HepG2 (cell line): ENCODE measurements around the gene ZBTB8OS. TPM values are rescaled to one million over a fixed set of nuclear protein-coding genes. Genes with fewer than 3 reads are reported as not detected.
A peak's percentile ranks its signal among the peaks of the same experiment; 100 is the strongest.

Experiments used
- ATF4 ChIP-seq, 2 experiments: fragments of 450-650 bp in 1 of 2; sonication (generic) in 1 of 2; formaldehyde crosslinking; IDR thresholded peaks; 2 replicates each; pipeline versions ENCODE4 v1.5.0 to v1.8.0; 2020 to 2022; ENCODE audit warnings: mild to moderate bottlenecking in 1 of 2, missing genetic modification reagents in 1 of 2
- BHLHE40 ChIP-seq: IDR thresholded peaks from 2 replicates; pipeline ENCODE4 v1.6.1; 2011; ENCODE audit warnings: low read length, improper control_type of control experiment
- DBP ChIP-seq: sonication (generic); formaldehyde crosslinking; IDR thresholded peaks from 2 replicates; pipeline ENCODE4 v1.4.0; 2020; ENCODE audit warnings: missing genetic modification reagents; ENCODE audit errors: not compliant biosample characterization
- IKZF4 ChIP-seq: sonication (generic); formaldehyde crosslinking; IDR thresholded peaks from 2 replicates; pipeline ENCODE4 v1.5.1; 2020; ENCODE audit warnings: borderline replicate concordance, mild to moderate bottlenecking, low read depth, missing genetic modification reagents; ENCODE audit errors: not compliant biosample characterization
- NR2F1 ChIP-seq, 2 experiments: fragments of 450-650 bp in 1 of 2; formaldehyde crosslinking in 1 of 2; IDR thresholded peaks; 2 replicates each; pipeline versions ENCODE4 v1.5.0 to v1.6.1; 2016 to 2020; ENCODE audit warnings: mild to moderate bottlenecking in 1 of 2, missing compliant biosample characterization in 1 of 2, missing genetic modification reagents in 1 of 2, moderate library complexity in 1 of 2
- POLR2A ChIP-seq, 2 experiments: IDR thresholded peaks; 2 replicates each; pipeline ENCODE4 v1.6.1; 2011; ENCODE audit warnings: low read depth in 2 of 2, low read length in 2 of 2, mild to moderate bottlenecking in 1 of 2, moderate library complexity in 1 of 2; ENCODE audit not compliant: insufficient read depth in 1 of 2
- STAG1 ChIP-seq: sonication (generic); formaldehyde crosslinking; IDR thresholded peaks from 2 replicates; pipeline ENCODE4 v1.4.0; 2020; ENCODE audit warnings: missing genetic modification reagents
- TP53 ChIP-seq: sonication (generic); formaldehyde crosslinking; conservative IDR thresholded peaks from 2 replicates; pipeline ENCODE4 v1.4.0; 2020; ENCODE audit warnings: missing genetic modification reagents
- ZBTB43 ChIP-seq: sonication (generic); formaldehyde crosslinking; conservative IDR thresholded peaks from 2 replicates; pipeline ENCODE4 v1.4.0; 2020; ENCODE audit warnings: missing genetic modification reagents
- ZNF382 ChIP-seq: sonication (generic); formaldehyde crosslinking; IDR thresholded peaks from 2 replicates; pipeline ENCODE4 v1.5.0; 2020; ENCODE audit warnings: missing genetic modification reagents, mild to moderate bottlenecking, borderline replicate concordance
- ZNF792 ChIP-seq: IDR thresholded peaks from 2 replicates; pipeline ENCODE4 v1.6.1; 2016
- ZNF878 ChIP-seq: sonication (generic); formaldehyde crosslinking; IDR thresholded peaks from 2 replicates; pipeline ENCODE4 v1.8.1; 2023; ENCODE audit warnings: mild to moderate bottlenecking, missing genetic modification reagents, moderate library complexity
- polyA plus RNA-seq, 8 experiments: library from polyadenylated mRNA; depleted of rRNA in 3 of 8; stranded (reverse) in 7 of 8; unstranded in 1 of 8; fragments of >200 nt; fragmentation: Illumina TruSeq in 4 of 8; extraction: Trizol in 4 of 8; gene quantifications; 2 replicates each; pipeline versions ENCODE4 v1.2.1 to v1.2.3, GENCODE V29; 2011 to 2016; ENCODE audit warnings: low read depth in 4 of 8, missing spikeins in 1 of 8, mixed read lengths in 1 of 8; ENCODE audit not compliant: insufficient read depth in 1 of 8
- total RNA-seq, 5 experiments: library from RNA; depleted of rRNA; stranded (reverse); fragments of >200 nt; fragmentation: Illumina TruSeq; extraction: Trizol; gene quantifications; 2 replicates each; pipeline ENCODE4 v1.2.3, GENCODE V29; 2016; ENCODE audit warnings: low read depth in 1 of 5
- TF ChIP-seq, protein P1 (sequence below): sonication (generic); formaldehyde crosslinking; IDR thresholded peaks from 2 replicates; pipeline ENCODE4 v1.4.0; 2020; ENCODE audit warnings: mild to moderate bottlenecking, missing genetic modification reagents, borderline replicate concordance
- TF ChIP-seq, protein P2 (sequence below): IDR thresholded peaks from 2 replicates; pipeline ENCODE4 v1.6.1; 2016; ENCODE audit warnings: missing compliant biosample characterization, missing genetic modification reagents, borderline replicate concordance
- TF ChIP-seq, protein P3 (sequence below): sonication (generic); formaldehyde crosslinking; IDR thresholded peaks from 2 replicates; pipeline ENCODE4 v1.4.0; 2020; ENCODE audit warnings: missing genetic modification reagents

Gene ZBTB8OS
- total and polyA plus RNA-seq, 2 of the 13 experiments (the other 11 are each of a cell fraction or from before 2014, with no cell fraction given), result 57.7 to 84.8 TPM

- TF ChIP-seq, protein P1, sequence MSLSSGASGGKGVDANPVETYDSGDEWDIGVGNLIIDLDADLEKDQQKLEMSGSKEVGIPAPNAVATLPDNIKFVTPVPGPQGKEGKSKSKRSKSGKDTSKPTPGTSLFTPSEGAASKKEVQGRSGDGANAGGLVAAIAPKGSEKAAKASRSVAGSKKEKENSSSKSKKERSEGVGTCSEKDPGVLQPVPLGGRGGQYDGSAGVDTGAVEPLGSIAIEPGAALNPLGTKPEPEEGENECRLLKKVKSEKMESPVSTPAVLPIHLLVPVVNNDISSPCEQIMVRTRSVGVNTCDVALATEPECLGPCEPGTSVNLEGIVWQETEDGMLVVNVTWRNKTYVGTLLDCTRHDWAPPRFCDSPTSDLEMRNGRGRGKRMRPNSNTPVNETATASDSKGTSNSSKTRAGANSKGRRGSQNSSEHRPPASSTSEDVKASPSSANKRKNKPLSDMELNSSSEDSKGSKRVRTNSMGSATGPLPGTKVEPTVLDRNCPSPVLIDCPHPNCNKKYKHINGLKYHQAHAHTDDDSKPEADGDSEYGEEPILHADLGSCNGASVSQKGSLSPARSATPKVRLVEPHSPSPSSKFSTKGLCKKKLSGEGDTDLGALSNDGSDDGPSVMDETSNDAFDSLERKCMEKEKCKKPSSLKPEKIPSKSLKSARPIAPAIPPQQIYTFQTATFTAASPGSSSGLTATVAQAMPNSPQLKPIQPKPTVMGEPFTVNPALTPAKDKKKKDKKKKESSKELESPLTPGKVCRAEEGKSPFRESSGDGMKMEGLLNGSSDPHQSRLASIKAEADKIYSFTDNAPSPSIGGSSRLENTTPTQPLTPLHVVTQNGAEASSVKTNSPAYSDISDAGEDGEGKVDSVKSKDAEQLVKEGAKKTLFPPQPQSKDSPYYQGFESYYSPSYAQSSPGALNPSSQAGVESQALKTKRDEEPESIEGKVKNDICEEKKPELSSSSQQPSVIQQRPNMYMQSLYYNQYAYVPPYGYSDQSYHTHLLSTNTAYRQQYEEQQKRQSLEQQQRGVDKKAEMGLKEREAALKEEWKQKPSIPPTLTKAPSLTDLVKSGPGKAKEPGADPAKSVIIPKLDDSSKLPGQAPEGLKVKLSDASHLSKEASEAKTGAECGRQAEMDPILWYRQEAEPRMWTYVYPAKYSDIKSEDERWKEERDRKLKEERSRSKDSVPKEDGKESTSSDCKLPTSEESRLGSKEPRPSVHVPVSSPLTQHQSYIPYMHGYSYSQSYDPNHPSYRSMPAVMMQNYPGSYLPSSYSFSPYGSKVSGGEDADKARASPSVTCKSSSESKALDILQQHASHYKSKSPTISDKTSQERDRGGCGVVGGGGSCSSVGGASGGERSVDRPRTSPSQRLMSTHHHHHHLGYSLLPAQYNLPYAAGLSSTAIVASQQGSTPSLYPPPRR (CRISPR knock-in tag), result peak; percentile 33; the same call in 1 of the 2 replicates
- TF ChIP-seq ZNF878 (CRISPR knock-in tag) (0 out of 2 replicates have a peak, but pooled peaks have one; percentile 10), ZNF792 (CRISPR knock-in tag) (no peak; the same call in 1 of the 2 replicates), ZBTB43 (no peak), NR2F1 (CRISPR knock-in tag; IDR thresholded peaks at IDR 0.05) (peak in 1 of 2 experiments; percentile 61; a peak in 3 of 4 replicates), POLR2A (IDR thresholded peaks at IDR 0.05; ENCODE audit: insufficient read depth in 1 of 2, low read depth in 2 of 2, low read length in 2 of 2) (peak; percentile 95 to 96), ATF4 (CRISPR knock-in tag; IDR thresholded peaks at IDR 0.05) (no peak), DBP (CRISPR knock-in tag) (no peak), IKZF4 (no peak), STAG1 (CRISPR knock-in tag) (peak; percentile 29), BHLHE40 (peak; percentile 54; the same call in 1 of the 2 replicates), ZNF382 (CRISPR knock-in tag) (no peak), TP53 (0 out of 2 replicates have a peak, but pooled peaks have one; percentile 29)
- TF ChIP-seq, protein P2, sequence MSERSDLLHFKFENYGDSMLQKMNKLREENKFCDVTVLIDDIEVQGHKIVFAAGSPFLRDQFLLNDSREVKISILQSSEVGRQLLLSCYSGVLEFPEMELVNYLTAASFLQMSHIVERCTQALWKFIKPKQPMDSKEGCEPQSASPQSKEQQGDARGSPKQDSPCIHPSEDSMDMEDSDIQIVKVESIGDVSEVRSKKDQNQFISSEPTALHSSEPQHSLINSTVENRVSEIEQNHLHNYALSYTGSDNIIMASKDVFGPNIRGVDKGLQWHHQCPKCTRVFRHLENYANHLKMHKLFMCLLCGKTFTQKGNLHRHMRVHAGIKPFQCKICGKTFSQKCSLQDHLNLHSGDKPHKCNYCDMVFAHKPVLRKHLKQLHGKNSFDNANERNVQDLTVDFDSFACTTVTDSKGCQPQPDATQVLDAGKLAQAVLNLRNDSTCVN (CRISPR knock-in tag), result no peak
- TF ChIP-seq, protein P3, sequence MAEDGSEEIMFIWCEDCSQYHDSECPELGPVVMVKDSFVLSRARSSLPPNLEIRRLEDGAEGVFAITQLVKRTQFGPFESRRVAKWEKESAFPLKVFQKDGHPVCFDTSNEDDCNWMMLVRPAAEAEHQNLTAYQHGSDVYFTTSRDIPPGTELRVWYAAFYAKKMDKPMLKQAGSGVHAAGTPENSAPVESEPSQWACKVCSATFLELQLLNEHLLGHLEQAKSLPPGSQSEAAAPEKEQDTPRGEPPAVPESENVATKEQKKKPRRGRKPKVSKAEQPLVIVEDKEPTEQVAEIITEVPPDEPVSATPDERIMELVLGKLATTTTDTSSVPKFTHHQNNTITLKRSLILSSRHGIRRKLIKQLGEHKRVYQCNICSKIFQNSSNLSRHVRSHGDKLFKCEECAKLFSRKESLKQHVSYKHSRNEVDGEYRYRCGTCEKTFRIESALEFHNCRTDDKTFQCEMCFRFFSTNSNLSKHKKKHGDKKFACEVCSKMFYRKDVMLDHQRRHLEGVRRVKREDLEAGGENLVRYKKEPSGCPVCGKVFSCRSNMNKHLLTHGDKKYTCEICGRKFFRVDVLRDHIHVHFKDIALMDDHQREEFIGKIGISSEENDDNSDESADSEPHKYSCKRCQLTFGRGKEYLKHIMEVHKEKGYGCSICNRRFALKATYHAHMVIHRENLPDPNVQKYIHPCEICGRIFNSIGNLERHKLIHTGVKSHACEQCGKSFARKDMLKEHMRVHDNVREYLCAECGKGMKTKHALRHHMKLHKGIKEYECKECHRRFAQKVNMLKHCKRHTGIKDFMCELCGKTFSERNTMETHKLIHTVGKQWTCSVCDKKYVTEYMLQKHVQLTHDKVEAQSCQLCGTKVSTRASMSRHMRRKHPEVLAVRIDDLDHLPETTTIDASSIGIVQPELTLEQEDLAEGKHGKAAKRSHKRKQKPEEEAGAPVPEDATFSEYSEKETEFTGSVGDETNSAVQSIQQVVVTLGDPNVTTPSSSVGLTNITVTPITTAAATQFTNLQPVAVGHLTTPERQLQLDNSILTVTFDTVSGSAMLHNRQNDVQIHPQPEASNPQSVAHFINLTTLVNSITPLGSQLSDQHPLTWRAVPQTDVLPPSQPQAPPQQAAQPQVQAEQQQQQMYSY (CRISPR knock-in tag), result no peak
Observed at GRCh38 chr1:32612189-32612881, 38.0 kb downstream of the ZBTB8OS start (continued).
